H1 (cell line): ENCODE data around the gene PRRT1. TPM values are rescaled to one million over a fixed set of nuclear protein-coding genes. Genes with fewer than 3 reads are reported as not detected.

Source experiments
- CTCF ChIA-PET: fragments of 300-600 bp; sonication (Branson Sonifier 250); formaldehyde crosslinking; loops from one replicate; lab custom pipeline; 2021; ENCODE audit not compliant: partially characterized antibody; lab: Charles Lee
- POLR2A ChIA-PET: fragments of 300-600 bp; sonication (Branson Sonifier 250); formaldehyde crosslinking; loops from one replicate; lab custom pipeline; 2021; ENCODE audit warnings: inconsistent platforms; ENCODE audit not compliant: partially characterized antibody; lab: Charles Lee
- DNase-seq, 2 experiments: peaks; one replicate each; pipeline versions ENCODE4 v3.0.0 to v3.0.0-alpha.2; 2010 to 2022; ENCODE audit warnings: low spot score in 2 of 2, low read depth in 1 of 2, mixed read lengths in 1 of 2
- FAIRE-seq: peaks from 2 replicates; lab custom pipeline; 2011; peaks lifted over from hg19 to GRCh38; lab: Jason Lieb, UNC
- H2AFZ ChIP-seq: 2 replicates; pipeline ENCODE4 v1.8.1; 2012; ENCODE audit warnings: low read length, inconsistent platforms
- H2AK5ac ChIP-seq: 2 replicates; pipeline ENCODE4 v1.6.1; 2013; ENCODE audit warnings: low read depth, low read length
- H2BK120ac ChIP-seq: replicated peaks from 2 replicates; pipeline ENCODE3; 2013; ENCODE audit warnings: low read depth, low read length, inconsistent platforms
- H2BK12ac ChIP-seq: 2 replicates; pipeline ENCODE4 v1.6.1; 2013; ENCODE audit warnings: low read depth, low read length
- H2BK15ac ChIP-seq: 2 replicates; pipeline ENCODE4 v1.6.1; 2013; ENCODE audit warnings: low read length
- H2BK20ac ChIP-seq: 2 replicates; pipeline ENCODE4 v1.6.1; 2013; ENCODE audit warnings: low read length
- H2BK5ac ChIP-seq: 2 replicates; pipeline ENCODE4 v1.6.1; 2013; ENCODE audit warnings: low read depth, low read length
- H3K14ac ChIP-seq: 2 replicates; pipeline ENCODE4 v1.6.1; 2013; ENCODE audit warnings: inconsistent platforms; ENCODE audit not compliant: insufficient read length
- H3K18ac ChIP-seq: 2 replicates; pipeline ENCODE4 v1.6.1; 2013; ENCODE audit warnings: low read length; ENCODE audit errors: extremely low read depth
- H3K23ac ChIP-seq: 2 replicates; pipeline ENCODE4 v1.6.1; 2013; ENCODE audit warnings: inconsistent platforms; ENCODE audit not compliant: insufficient read length
- H3K23me2 ChIP-seq: 2 replicates; pipeline ENCODE4 v1.6.1; 2013; ENCODE audit warnings: low read depth, low read length
- H3K27ac ChIP-seq: 2 replicates; pipeline ENCODE4 v1.6.1; 2011; ENCODE audit warnings: low read depth, low read length, inconsistent platforms
- H3K27me3 ChIP-seq, 4 experiments: replicated peaks in 1 of 4; 1 replicate in 1 of 4; 2 replicates in 3 of 4; pipeline versions ENCODE4 v1.6.1 to v1.8.1; 2011 to 2013; ENCODE audit warnings: low read length in 3 of 4, mild to moderate bottlenecking in 3 of 4, inconsistent platforms in 2 of 4, mixed read lengths in 2 of 4, moderate library complexity in 1 of 4; ENCODE audit not compliant: control insufficient read depth in 3 of 4, insufficient read depth in 3 of 4; ENCODE audit errors: extremely low read depth in 1 of 4
- H3K36me3 ChIP-seq, 4 experiments: 2 replicates each; pipeline versions ENCODE4 v1.6.1 to v1.8.1; 2011 to 2013; ENCODE audit warnings: mild to moderate bottlenecking in 4 of 4, low read length in 3 of 4, moderate library complexity in 2 of 4, control low read depth in 1 of 4, inconsistent platforms in 1 of 4; ENCODE audit not compliant: insufficient read depth in 4 of 4, control insufficient read depth in 2 of 4
- H3K4ac ChIP-seq: replicated peaks from 2 replicates; pipeline ENCODE3; 2013; ENCODE audit warnings: low read length, low read depth, mixed read lengths, inconsistent platforms; ENCODE audit not compliant: insufficient read length
- H3K4me1 ChIP-seq, 4 experiments: replicated peaks in 1 of 4; 1 replicate in 1 of 4; 2 replicates in 3 of 4; pipeline versions ENCODE4 v1.6.1 to v1.8.1; 2011 to 2013; ENCODE audit warnings: low read length in 3 of 4, inconsistent platforms in 2 of 4, mixed read lengths in 1 of 4; ENCODE audit not compliant: insufficient read depth in 4 of 4, control insufficient read depth in 3 of 4
- H3K4me2 ChIP-seq, 2 experiments: 2 replicates each; pipeline versions ENCODE4 v1.6.1 to v1.8.1; 2011 to 2013; ENCODE audit warnings: low read depth in 2 of 2, low read length in 2 of 2, control low read depth in 1 of 2, inconsistent platforms in 1 of 2, mild to moderate bottlenecking in 1 of 2; ENCODE audit not compliant: insufficient read depth in 1 of 2
- H3K4me3 ChIP-seq, 4 experiments: fragments of 200-600, 300-600 bp in 1 of 4; sonication (generic), shearing (Covaris generic), sonication (Bioruptor Twin) in 1 of 4; 2 replicates each; pipeline versions ENCODE4 v1.5.1 to v1.8.1; 2011 to 2016; ENCODE audit warnings: low read length in 4 of 4, low read depth in 3 of 4, control low read depth in 2 of 4, inconsistent platforms in 2 of 4, mild to moderate bottlenecking in 2 of 4, mixed read lengths in 1 of 4, moderate library complexity in 1 of 4; ENCODE audit not compliant: insufficient read depth in 2 of 4; ENCODE audit errors: extremely low read depth in 1 of 4
- H3K56ac ChIP-seq: replicated peaks from 2 replicates; pipeline ENCODE3; 2013; ENCODE audit warnings: low read depth, mild to moderate bottlenecking, mixed read lengths, low read length, inconsistent platforms; ENCODE audit not compliant: insufficient read length
- H3K79me1 ChIP-seq: 2 replicates; pipeline ENCODE4 v1.6.1; 2013; ENCODE audit warnings: low read depth, low read length, control low read depth
- H3K79me2 ChIP-seq, 2 experiments: 2 replicates each; pipeline versions ENCODE4 v1.6.1 to v1.8.1; 2012 to 2013; ENCODE audit warnings: low read length in 2 of 2, mild to moderate bottlenecking in 2 of 2, inconsistent platforms in 1 of 2; ENCODE audit not compliant: insufficient read depth in 2 of 2, control insufficient read depth in 1 of 2
- H3K9ac ChIP-seq, 4 experiments: replicated peaks in 1 of 4; 1 replicate in 1 of 4; 2 replicates in 3 of 4; pipeline versions ENCODE4 v1.6.1 to v1.8.1; 2011 to 2013; ENCODE audit warnings: low read depth in 3 of 4, low read length in 3 of 4, control low read depth in 2 of 4, mild to moderate bottlenecking in 2 of 4, moderate library complexity in 2 of 4, inconsistent platforms in 1 of 4; ENCODE audit errors: extremely low read depth in 1 of 4
- H3K9me3 ChIP-seq, 2 experiments: 2 replicates each; pipeline versions ENCODE4 v1.6.1 to v1.8.1; 2012 to 2013; ENCODE audit warnings: mild to moderate bottlenecking in 2 of 2, moderate library complexity in 2 of 2, control low read depth in 1 of 2, inconsistent platforms in 1 of 2, low read depth in 1 of 2, low read length in 1 of 2, mixed read lengths in 1 of 2; ENCODE audit not compliant: insufficient read depth in 2 of 2
- H4K20me1 ChIP-seq, 2 experiments: replicated peaks in 1 of 2; 2 replicates each; pipeline versions ENCODE3 to v1.8.1; 2011 to 2013; ENCODE audit warnings: inconsistent platforms in 2 of 2, low read length in 2 of 2, mild to moderate bottlenecking in 1 of 2; ENCODE audit not compliant: insufficient read depth in 2 of 2, control insufficient read depth in 1 of 2
- H4K5ac ChIP-seq: 2 replicates; pipeline ENCODE4 v1.6.1; 2013; ENCODE audit warnings: low read length, low read depth, mixed read lengths, inconsistent platforms; ENCODE audit not compliant: insufficient read length
- H4K8ac ChIP-seq: 2 replicates; pipeline ENCODE4 v1.8.0; 2013; ENCODE audit warnings: mild to moderate bottlenecking, moderate library complexity, low read length, inconsistent platforms; ENCODE audit not compliant: insufficient read depth; ENCODE audit errors: extremely low read depth
- H4K91ac ChIP-seq: replicated peaks from 2 replicates; pipeline ENCODE3; 2013; ENCODE audit warnings: low read length, mixed read lengths, inconsistent platforms; ENCODE audit not compliant: insufficient read length
- RAD21 ChIP-seq, 2 experiments: IDR thresholded peaks in 1 of 2; conservative IDR thresholded peaks in 1 of 2; 2 replicates each; pipeline ENCODE4 v1.6.1; 2011; ENCODE audit warnings: low read depth in 2 of 2, low read length in 2 of 2, improper control_type of control experiment in 1 of 2, inconsistent platforms in 1 of 2, mild to moderate bottlenecking in 1 of 2, moderate library complexity in 1 of 2
- WGBS, 2 experiments: shearing (Covaris generic) in 1 of 2; methylation state at CpG; one replicate each; pipeline versions ENCODE4 v1.1.6 to v1.1.7; 2013 to 2015; ENCODE audit warnings: low lambda C conversion rate in 2 of 2, mixed read lengths in 2 of 2, inconsistent platforms in 1 of 2, low coverage in 1 of 2, missing lambda C conversion rate in 1 of 2; ENCODE audit not compliant: insufficient replicate concordance in 2 of 2, insufficient coverage in 1 of 2, insufficient read length in 1 of 2; ENCODE audit errors: extremely low coverage in 1 of 2, missing lambda C conversion rate in 1 of 2; 5-methylcytosine and 5-hydroxymethylcytosine counted together
- polyA plus RNA-seq, 7 experiments: library from polyadenylated mRNA; depleted of rRNA in 3 of 7; stranded (reverse) in 5 of 7; unstranded in 2 of 7; fragments of >200 nt in 5 of 7; fragments of 200-250 nt in 2 of 7; gene quantifications; 1 replicate in 5 of 7; 2 replicates in 1 of 7; 4 replicates in 1 of 7; pipeline versions ENCODE4 v1.2.1 to v1.2.3, GENCODE V29; 2011 to 2013; ENCODE audit warnings: missing spikeins in 2 of 7, mixed read lengths in 2 of 7
- total RNA-seq: library from RNA; stranded (reverse); fragmentation: NEBNext Ultra II Directional; extraction: Animal tissue kit (Norgen Biotek cat#: 25700); gene quantifications from 2 replicates; pipeline ENCODE4 v1.2.1, GENCODE V29; 2021
- TF ChIP-seq, protein P1 (sequence below): IDR thresholded peaks from 2 replicates; pipeline ENCODE4 v1.6.1; 2012; ENCODE audit warnings: inconsistent platforms

PRRT1 gene
- total and polyA plus RNA-seq, 2 of the 8 experiments (the other 6 are each of a cell fraction or from before 2014, with no cell fraction given) = 0.71 to 2.8 TPM

GRCh38 chr6:32147401-32148132 lies 4.2 kb downstream of the PRRT1 start:
- DNase-seq (no peak), FAIRE-seq (no peak)
- 98% methylated on average over 4 of the region's 4 CpGs; no CpG with 5 or more reads in 1 of the 2 experiments for WGBS, 2 experiments
- H3K18ac ChIP-seq = no peak overlapping the region
- no peak overlapping the region for H3K56ac ChIP-seq
- H3K4me1 ChIP-seq = peaks cover 10 to 32% (median 14%) of the 10 kb centered on the region in 4 experiments
- TF ChIP-seq, protein P1, sequence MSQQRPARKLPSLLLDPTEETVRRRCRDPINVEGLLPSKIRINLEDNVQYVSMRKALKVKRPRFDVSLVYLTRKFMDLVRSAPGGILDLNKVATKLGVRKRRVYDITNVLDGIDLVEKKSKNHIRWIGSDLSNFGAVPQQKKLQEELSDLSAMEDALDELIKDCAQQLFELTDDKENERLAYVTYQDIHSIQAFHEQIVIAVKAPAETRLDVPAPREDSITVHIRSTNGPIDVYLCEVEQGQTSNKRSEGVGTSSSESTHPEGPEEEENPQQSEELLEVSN = no peak
- TF ChIP-seq RAD21 (IDR thresholded peaks at IDR 0.05 in 1 of 2, conservative IDR thresholded peaks at IDR 0.05 in 1 of 2; ENCODE audit: low read depth in 2 of 2, low read length in 2 of 2) = peak; percentile 13 to 39; a peak in 1 of 4 replicates
- H3K4me2 ChIP-seq = peak overlapping the region; percentile 94 to 100
- H2BK15ac ChIP-seq = no peak overlapping the region
- H3K4ac ChIP-seq = no peak overlapping the region
- H3K14ac ChIP-seq = no peak overlapping the region
- no peak overlapping the region for H2BK120ac ChIP-seq
- H3K23ac ChIP-seq = no peak overlapping the region
- H3K36me3 ChIP-seq = no peaks in the 10 kb centered on the region
- H2BK20ac ChIP-seq = 0 out of 2 replicates have a peak overlapping the region, but pooled peaks have one; percentile 61
- no peak overlapping the region for H4K5ac ChIP-seq
- ChIA-PET POLR2A (interaction anchor here (1.2 to 9.2 kb wide), 7 partner anchors 11 to 48 kb away, joined by 3 to 70 read pairs (median 6); partner anchors contain the start of genes AGPAT1, ATF6B, FKBPL and PBX2), CTCF (interaction anchor here (0.7 to 4.7 kb wide), 14 partner anchors 9 to 53 kb away, joined by 3 to 23 read pairs (median 5); partner anchors contain the start of genes ATF6B and GPSM3)
- no peak overlapping the region for H4K91ac ChIP-seq
- H3K9ac ChIP-seq = no peak overlapping the region; a peak in 1 of 7 replicates
- no peak overlapping the region for H2BK12ac ChIP-seq
- H4K20me1 ChIP-seq = no peaks in the 10 kb centered on the region
- H3K27ac ChIP-seq = no peak overlapping the region
- no peak overlapping the region for H2AFZ ChIP-seq
- H3K27me3 ChIP-seq = peaks cover 4 to 35% (median 33%) of the 10 kb centered on the region in 4 experiments
- no peak overlapping the region for H2AK5ac ChIP-seq
- no peak overlapping the region for H2BK5ac ChIP-seq
- peak overlapping the region; percentile 51 to 76 (median 70); a peak in 5 of 8 replicates for H3K4me3 ChIP-seq
- no peaks in the 10 kb centered on the region for H3K79me2 ChIP-seq
- no peaks in the 10 kb centered on the region for H3K79me1 ChIP-seq
- no peaks in the 10 kb centered on the region for H3K9me3 ChIP-seq
- H3K23me2 ChIP-seq = peaks cover 9% of the 10 kb centered on the region; the same call in 1 of the 2 replicates
- H4K8ac ChIP-seq = no peak overlapping the region
